ENCODE measurements around the gene PLD6.

- TF ChIP-seq EZH2 (IDR thresholded peaks at IDR 0.05; ENCODE audit: borderline replicate concordance, insufficient read depth, low read depth, low read length, poor library complexity, severe bottlenecking) (no peak), CTCF (IDR thresholded peaks at IDR 0.05) (no peak)
Measured at GRCh38 chr17:17205368-17206123, 587 bp downstream of the PLD6 start.
